ENCODE data around the gene RSRC1.

The RSRC1 gene

GRCh38 chr3:158420654-158421396, 310.9 kb downstream of the RSRC1 start:
- Histone ChIP-seq H3K27ac (ENCODE audit: low read length) (peak overlapping the region; percentile 78), H2AFZ (ENCODE audit: low read depth, low read length) (no peak overlapping the region), H3K36me3 (replicated peaks; ENCODE audit: low read depth, low read length) (no peaks in the 10 kb centered on the region), H3K27me3 (ENCODE audit: low read depth, low read length) (no peaks in the 10 kb centered on the region), H3K4me1 (ENCODE audit: low read length) (peaks cover 27% of the 10 kb centered on the region), H3K4me3 (ENCODE audit: low read length) (peak overlapping the region; percentile 44), H3K9ac (ENCODE audit: low read length) (peak overlapping the region; percentile 22; the same call in 1 of the 2 replicates), H3K4me2 (ENCODE audit: low read length) (peak overlapping the region; percentile 71), H3K9me3 (ENCODE audit: insufficient read depth, low read length) (no peaks in the 10 kb centered on the region), H4K20me1 (ENCODE audit: insufficient read depth, low read length) (no peaks in the 10 kb centered on the region), H3K79me2 (ENCODE audit: low read length) (no peaks in the 10 kb centered on the region)
- no peak for TF ChIP-seq CTCF (IDR thresholded peaks at IDR 0.05; ENCODE audit: low read depth, low read length)
- TF ChIP-seq EZH2phosphoT487 (IDR thresholded peaks at IDR 0.05; ENCODE audit: low read depth) = no peak

- H3K4me2 ChIP-seq (ENCODE audit: low read length) = no peak overlapping the region
- no peak overlapping the region for H3K4me3 ChIP-seq (ENCODE audit: low read length)
- H3K79me2 ChIP-seq (ENCODE audit: low read length) = no peaks in the 10 kb centered on the region
- H3K27ac ChIP-seq (ENCODE audit: low read length) = no peak overlapping the region
- H4K20me1 ChIP-seq (ENCODE audit: insufficient read depth, low read length) = no peaks in the 10 kb centered on the region
- H3K9ac ChIP-seq (ENCODE audit: low read length) = no peak overlapping the region
- TF ChIP-seq CTCF (IDR thresholded peaks at IDR 0.05; ENCODE audit: low read depth, low read length) = no peak
- no peak for TF ChIP-seq EZH2phosphoT487 (IDR thresholded peaks at IDR 0.05; ENCODE audit: low read depth)
- H3K36me3 ChIP-seq (replicated peaks; ENCODE audit: low read depth, low read length) = no peaks in the 10 kb centered on the region
- H3K27me3 ChIP-seq (ENCODE audit: low read depth, low read length) = no peaks in the 10 kb centered on the region
- no peak overlapping the region for H2AFZ ChIP-seq (ENCODE audit: low read depth, low read length)
- no peaks in the 10 kb centered on the region for H3K9me3 ChIP-seq (ENCODE audit: insufficient read depth, low read length)
- peaks cover 24% of the 10 kb centered on the region for H3K4me1 ChIP-seq (ENCODE audit: low read length)
Observed at GRCh38 chr3:158430448-158430847, 320.6 kb downstream of the RSRC1 start.

- Histone ChIP-seq H3K9ac (ENCODE audit: low read length) (no peak overlapping the region), H3K36me3 (replicated peaks; ENCODE audit: low read depth, low read length) (no peaks in the 10 kb centered on the region), H3K27me3 (ENCODE audit: low read depth, low read length) (no peaks in the 10 kb centered on the region), H2AFZ (ENCODE audit: low read depth, low read length) (no peak overlapping the region), H3K4me2 (ENCODE audit: low read length) (no peak overlapping the region), H4K20me1 (ENCODE audit: insufficient read depth, low read length) (no peaks in the 10 kb centered on the region), H3K4me1 (ENCODE audit: low read length) (peaks cover 24% of the 10 kb centered on the region), H3K27ac (ENCODE audit: low read length) (no peak overlapping the region), H3K79me2 (ENCODE audit: low read length) (no peaks in the 10 kb centered on the region), H3K9me3 (ENCODE audit: insufficient read depth, low read length) (no peaks in the 10 kb centered on the region), H3K4me3 (ENCODE audit: low read length) (no peak overlapping the region)
- no peak for TF ChIP-seq EZH2phosphoT487 (IDR thresholded peaks at IDR 0.05; ENCODE audit: low read depth)
- TF ChIP-seq CTCF (IDR thresholded peaks at IDR 0.05; ENCODE audit: low read depth, low read length) = no peak
Observed at GRCh38 chr3:158430968-158431367, 321.1 kb downstream of the RSRC1 start.

GRCh38 chr3:158431829-158432228, 321.9 kb downstream of the RSRC1 start:
- Histone ChIP-seq H3K9me3 (ENCODE audit: insufficient read depth, low read length) (no peaks in the 10 kb centered on the region), H4K20me1 (ENCODE audit: insufficient read depth, low read length) (no peaks in the 10 kb centered on the region), H3K4me3 (ENCODE audit: low read length) (no peak overlapping the region), H3K27me3 (ENCODE audit: low read depth, low read length) (no peaks in the 10 kb centered on the region), H3K4me2 (ENCODE audit: low read length) (peak overlapping the region; percentile 46; the same call in 1 of the 2 replicates), H3K4me1 (ENCODE audit: low read length) (peaks cover 24% of the 10 kb centered on the region), H3K79me2 (ENCODE audit: low read length) (no peaks in the 10 kb centered on the region), H3K27ac (ENCODE audit: low read length) (no peak overlapping the region), H2AFZ (ENCODE audit: low read depth, low read length) (no peak overlapping the region), H3K9ac (ENCODE audit: low read length) (no peak overlapping the region), H3K36me3 (replicated peaks; ENCODE audit: low read depth, low read length) (no peaks in the 10 kb centered on the region)
- no peak for TF ChIP-seq CTCF (IDR thresholded peaks at IDR 0.05; ENCODE audit: low read depth, low read length)
- no peak for TF ChIP-seq EZH2phosphoT487 (IDR thresholded peaks at IDR 0.05; ENCODE audit: low read depth)
